Fibroblast of villous mesenchyme (primary cell): Measurements from ENCODE around the gene PRODH. TPM values are rescaled to one million over a fixed set of nuclear protein-coding genes. Genes with fewer than 3 reads are reported as not detected.

Source experiments
- DNase-seq: peaks from one replicate; pipeline ENCODE4 v3.0.0-alpha.2; 2010; ENCODE audit warnings: low read depth
- H3K4me3 ChIP-seq: 2 replicates; pipeline ENCODE4 v1.5.1; 2011; ENCODE audit warnings: low read depth, mild to moderate bottlenecking, low read length
- CTCF ChIP-seq: IDR thresholded peaks from 2 replicates; pipeline ENCODE4 v1.5.1; 2012; ENCODE audit warnings: low read depth, mild to moderate bottlenecking, low read length; ENCODE audit not compliant: insufficient read depth
- total RNA-seq: library from RNA; depleted of rRNA; stranded (reverse); fragments of >200 nt; gene quantifications from 2 replicates; pipeline ENCODE4 v1.2.3, GENCODE V29; 2012

Gene PRODH
- not detected in 2 replicates for total RNA-seq

GRCh38 chr22:18935889-18936529, at the start of gene PRODH:
TSS of gene PRODH (minus strand) at chr22:18936293. CDS start at chr22:18936287, 6 bp downstream.
- no peak within 1 kb of the TSS for H3K4me3 ChIP-seq
- TF ChIP-seq CTCF, result no peak
- DNase-seq, result no peak

- H3K4me3 ChIP-seq, result no peak overlapping the region
- TF ChIP-seq CTCF, result no peak
- DNase-seq, result no peak
Observed at GRCh38 chr22:18985780-18986179, 49.7 kb upstream of the PRODH start.

GRCh38 chr22:18984564-18984963, 48.5 kb upstream of the PRODH start:
- no peak overlapping the region for H3K4me3 ChIP-seq
- no peak for TF ChIP-seq CTCF
- no peak for DNase-seq

- TF ChIP-seq CTCF, result no peak
- no peak overlapping the region for H3K4me3 ChIP-seq
- no peak for DNase-seq
Observed at GRCh38 chr22:18983120-18983651, 47.1 kb upstream of the PRODH start.

GRCh38 chr22:18980829-18981228, 44.7 kb upstream of the PRODH start:
- no peak for DNase-seq
- no peak for TF ChIP-seq CTCF

GRCh38 chr22:18979957-18980356, 43.9 kb upstream of the PRODH start:
- DNase-seq, result no peak
- no peak overlapping the region for H3K4me3 ChIP-seq
- TF ChIP-seq CTCF, result no peak

More at GRCh38 chr22:18980829-18981228, 44.7 kb upstream of the PRODH start:
- H3K4me3 ChIP-seq, result no peak overlapping the region

GRCh38 chr22:18978506-18978905, 42.4 kb upstream of the PRODH start:
- no peak for DNase-seq
- H3K4me3 ChIP-seq, result no peak overlapping the region
- TF ChIP-seq CTCF, result no peak
